ENCODE measurements around the gene OTX1. TPM values are rescaled to one million over a fixed set of nuclear protein-coding genes. Genes with fewer than 3 reads are reported as not detected.
A peak's percentile ranks its signal among the peaks of the same experiment; 100 is the strongest.

OTX1 gene
- polyA plus RNA-seq (2012; rRNA removed), result 0.15 and 0.20 TPM in 2 replicates
- polyA plus RNA-seq (2012; cell fraction: cytosol; rRNA removed), result 0.12 and 0.13 TPM in 2 replicates
- polyA plus RNA-seq (2012; cell fraction: nucleus; rRNA removed), result 0.86 and 0.95 TPM in 2 replicates

- Histone ChIP-seq H3K4me3 (ENCODE audit: low read depth in 2 of 2, low read length in 1 of 2) (peak within 1 kb of the TSS; percentile 59 to 74), H4K20me1 (ENCODE audit: insufficient read depth) (no peaks in the 10 kb centered on the region), H3K9me3 (no peaks in the 10 kb centered on the region), H3K4me2 (peak within 1 kb of the TSS; percentile 99), H3K27me3 (ENCODE audit: insufficient read depth) (no peaks in the 10 kb centered on the region; the same call in 1 of the 2 replicates), H3K79me2 (ENCODE audit: insufficient read depth) (no peaks in the 10 kb centered on the region), H3K4me1 (ENCODE audit: control insufficient read depth in 1 of 2, insufficient read depth in 2 of 2, low read depth in 1 of 2, low read length in 1 of 2) (peaks cover 6 to 14% of the 10 kb centered on the region in 2 experiments; a peak in 2 of 4 replicates), H3K36me3 (replicated peaks in 1 of 2; ENCODE audit: control insufficient read depth in 1 of 2, insufficient read depth in 2 of 2, low read length in 1 of 2) (peaks cover 0 to 8% of the 10 kb centered on the region in 2 experiments), H3K27ac (ENCODE audit: low read depth in 2 of 2, low read length in 1 of 2) (no peak within 1 kb of the TSS), H3K9ac (peak within 1 kb of the TSS; percentile 60; the same call in 1 of the 2 replicates), H2AFZ (ENCODE audit: low read depth) (peak within 1 kb of the TSS; percentile 94), H3F3A (replicated peaks; ENCODE audit: insufficient read depth) (no peaks in the 10 kb centered on the region), H3K9me2 (no peaks in the 10 kb centered on the region)
- POLR2A ChIA-PET, result no interaction called here
- no peak for TF ChIP-seq REST (IDR thresholded peaks at IDR 0.05; ENCODE audit: low read depth, low read length)
- TF ChIP-seq, protein P1, sequence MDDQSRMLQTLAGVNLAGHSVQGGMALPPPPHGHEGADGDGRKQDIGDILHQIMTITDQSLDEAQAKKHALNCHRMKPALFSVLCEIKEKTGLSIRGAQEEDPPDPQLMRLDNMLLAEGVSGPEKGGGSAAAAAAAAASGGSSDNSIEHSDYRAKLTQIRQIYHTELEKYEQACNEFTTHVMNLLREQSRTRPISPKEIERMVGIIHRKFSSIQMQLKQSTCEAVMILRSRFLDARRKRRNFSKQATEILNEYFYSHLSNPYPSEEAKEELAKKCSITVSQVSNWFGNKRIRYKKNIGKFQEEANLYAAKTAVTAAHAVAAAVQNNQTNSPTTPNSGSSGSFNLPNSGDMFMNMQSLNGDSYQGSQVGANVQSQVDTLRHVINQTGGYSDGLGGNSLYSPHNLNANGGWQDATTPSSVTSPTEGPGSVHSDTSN (IDR thresholded peaks at IDR 0.05), result peak; percentile 97
- 2% methylated on average over 32 of the region's 73 CpGs for WGBS (ENCODE audit: low lambda C conversion rate)
- CTCF ChIA-PET, result interaction anchor here (2.2 kb wide), 1 partner anchor 9 kb away, joined by 7 read pairs; no protein-coding TSS in a partner anchor
- DNase-seq, result peak; percentile 75
Observed at GRCh38 chr2:63050334-63051041, at the start of gene OTX1. Gene OTX1 (plus strand): TSS chr2:63050830. CDS start chr2:63052991, 2,161 bp downstream.

- H3K9ac ChIP-seq, result no peak overlapping the region
- no peak for TF ChIP-seq JUND (IDR thresholded peaks at IDR 0.05)
- no peak for TF ChIP-seq FOSL2 (IDR thresholded peaks at IDR 0.05; ENCODE audit: borderline replicate concordance, low read depth)
- TF ChIP-seq GATA2 (CRISPR knock-in tag; IDR thresholded peaks at IDR 0.05), result no peak
- TF ChIP-seq, protein P2, sequence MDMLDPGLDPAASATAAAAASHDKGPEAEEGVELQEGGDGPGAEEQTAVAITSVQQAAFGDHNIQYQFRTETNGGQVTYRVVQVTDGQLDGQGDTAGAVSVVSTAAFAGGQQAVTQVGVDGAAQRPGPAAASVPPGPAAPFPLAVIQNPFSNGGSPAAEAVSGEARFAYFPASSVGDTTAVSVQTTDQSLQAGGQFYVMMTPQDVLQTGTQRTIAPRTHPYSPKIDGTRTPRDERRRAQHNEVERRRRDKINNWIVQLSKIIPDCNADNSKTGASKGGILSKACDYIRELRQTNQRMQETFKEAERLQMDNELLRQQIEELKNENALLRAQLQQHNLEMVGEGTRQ (IDR thresholded peaks at IDR 0.05; ENCODE audit: borderline replicate concordance, low read depth, low read length), result no peak
- no peak for TF ChIP-seq RAD21 (IDR thresholded peaks at IDR 0.05; ENCODE audit: low read length)
- no peak for TF ChIP-seq MEF2A (IDR thresholded peaks at IDR 0.05; ENCODE audit: borderline replicate concordance, low read depth)
- TF ChIP-seq RFX5 (IDR thresholded peaks at IDR 0.05; ENCODE audit: low read length), result no peak
- no peak for TF ChIP-seq GABPA (IDR thresholded peaks at IDR 0.05; ENCODE audit: low read depth)
- no peak for TF ChIP-seq SIN3A (IDR thresholded peaks at IDR 0.05; ENCODE audit: borderline replicate concordance, low read depth, low read length)
- TF ChIP-seq, protein P3, sequence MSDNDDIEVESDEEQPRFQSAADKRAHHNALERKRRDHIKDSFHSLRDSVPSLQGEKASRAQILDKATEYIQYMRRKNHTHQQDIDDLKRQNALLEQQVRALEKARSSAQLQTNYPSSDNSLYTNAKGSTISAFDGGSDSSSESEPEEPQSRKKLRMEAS (IDR thresholded peaks at IDR 0.05; ENCODE audit: low read depth), result no peak
- no peak for TF ChIP-seq MXI1 (IDR thresholded peaks at IDR 0.05; ENCODE audit: low read depth, low read length)
- H2AFZ ChIP-seq (ENCODE audit: low read depth), result no peak overlapping the region
- H3F3A ChIP-seq (replicated peaks; ENCODE audit: insufficient read depth), result peaks cover 19% of the 10 kb centered on the region
- H3K4me1 ChIP-seq (ENCODE audit: control insufficient read depth in 1 of 2, insufficient read depth in 2 of 2, low read depth in 1 of 2, low read length in 1 of 2), result peaks cover 0 to 15% of the 10 kb centered on the region in 2 experiments; a peak in 2 of 4 replicates
- ChIA-PET CTCF (interaction anchor here (0.6 kb wide), 1 partner anchor 524 kb away, joined by 3 read pairs; no protein-coding TSS in a partner anchor), POLR2A (no interaction called here)
- no peak overlapping the region; a peak in 1 of 4 replicates for H3K27ac ChIP-seq (ENCODE audit: low read depth in 2 of 2, low read length in 1 of 2)
- H3K36me3 ChIP-seq (replicated peaks in 1 of 2; ENCODE audit: control insufficient read depth in 1 of 2, insufficient read depth in 2 of 2, low read length in 1 of 2), result peaks cover 15 to 46% of the 10 kb centered on the region in 2 experiments
- no peaks in the 10 kb centered on the region for H3K79me2 ChIP-seq (ENCODE audit: insufficient read depth)
- no peaks in the 10 kb centered on the region for H3K9me3 ChIP-seq
- no peak for DNase-seq
- H3K4me2 ChIP-seq, result no peak overlapping the region
- no peaks in the 10 kb centered on the region for H4K20me1 ChIP-seq (ENCODE audit: insufficient read depth)
- H3K9me2 ChIP-seq, result no peaks in the 10 kb centered on the region
- no peaks in the 10 kb centered on the region for H3K27me3 ChIP-seq (ENCODE audit: insufficient read depth)
- no peak overlapping the region for H3K4me3 ChIP-seq (ENCODE audit: low read depth in 2 of 2, low read length in 1 of 2)
Observed at GRCh38 chr2:63001576-63001975, 49.1 kb upstream of the OTX1 start.
